HG02943 (cell line): Measurements from ENCODE around the gene SPX.
A peak's percentile ranks its signal among the peaks of the same experiment; 100 is the strongest.

Experiments used
- ATAC-seq: cut with Tn5 transposase; IDR thresholded peaks from one replicate; pipeline ENCODE4 v1.9.1; 2021; ENCODE audit warnings: mild to moderate bottlenecking, low read depth, moderate library complexity; ENCODE audit not compliant: unreplicated experiment

The SPX gene, protein sequence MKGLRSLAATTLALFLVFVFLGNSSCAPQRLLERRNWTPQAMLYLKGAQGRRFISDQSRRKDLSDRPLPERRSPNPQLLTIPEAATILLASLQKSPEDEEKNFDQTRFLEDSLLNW

DNA sequence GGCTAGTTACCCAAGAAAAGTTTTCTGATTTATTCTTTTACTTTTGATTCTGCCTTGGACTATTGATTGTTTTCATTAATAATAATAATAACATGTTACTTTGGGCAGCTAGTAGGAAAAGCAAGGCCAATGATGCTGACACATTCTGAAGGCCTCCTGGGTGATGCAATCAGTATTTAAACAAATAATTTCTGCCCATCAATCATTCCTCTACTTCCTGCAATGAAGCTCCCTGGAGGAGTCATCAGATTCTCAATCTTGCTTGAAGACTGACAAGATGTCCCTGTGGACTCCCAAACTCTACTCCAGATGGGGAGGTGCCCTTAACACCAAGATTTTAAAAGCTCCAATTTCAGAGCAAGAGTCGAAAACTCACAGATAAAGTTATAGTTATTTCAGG, at the start of gene SPX:
SPX (plus strand) TSS at position 244 of the 400 bp plus-strand sequence. CDS start 177 bp downstream, outside the sequence.
- no peak for ATAC-seq

DNA sequence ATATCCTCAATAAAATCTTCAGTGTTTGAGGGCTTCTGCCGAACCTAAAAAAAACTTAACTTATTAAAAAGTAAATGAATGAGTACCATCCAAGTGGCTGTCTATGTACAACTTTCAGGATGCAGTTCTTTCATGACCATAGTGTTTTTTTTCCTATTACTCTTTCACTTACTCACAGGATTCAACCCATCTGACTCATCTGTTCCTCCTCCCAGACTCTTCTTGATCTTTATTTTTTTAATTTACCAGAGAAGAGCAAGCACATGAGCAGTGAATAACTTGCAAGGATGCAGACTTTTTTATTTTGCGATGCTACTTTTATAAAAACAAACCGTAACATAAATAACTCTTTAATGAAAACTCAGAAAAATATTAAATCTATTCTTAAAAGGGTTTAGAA, 49.1 kb upstream of the SPX start:
- no peak for ATAC-seq

DNA sequence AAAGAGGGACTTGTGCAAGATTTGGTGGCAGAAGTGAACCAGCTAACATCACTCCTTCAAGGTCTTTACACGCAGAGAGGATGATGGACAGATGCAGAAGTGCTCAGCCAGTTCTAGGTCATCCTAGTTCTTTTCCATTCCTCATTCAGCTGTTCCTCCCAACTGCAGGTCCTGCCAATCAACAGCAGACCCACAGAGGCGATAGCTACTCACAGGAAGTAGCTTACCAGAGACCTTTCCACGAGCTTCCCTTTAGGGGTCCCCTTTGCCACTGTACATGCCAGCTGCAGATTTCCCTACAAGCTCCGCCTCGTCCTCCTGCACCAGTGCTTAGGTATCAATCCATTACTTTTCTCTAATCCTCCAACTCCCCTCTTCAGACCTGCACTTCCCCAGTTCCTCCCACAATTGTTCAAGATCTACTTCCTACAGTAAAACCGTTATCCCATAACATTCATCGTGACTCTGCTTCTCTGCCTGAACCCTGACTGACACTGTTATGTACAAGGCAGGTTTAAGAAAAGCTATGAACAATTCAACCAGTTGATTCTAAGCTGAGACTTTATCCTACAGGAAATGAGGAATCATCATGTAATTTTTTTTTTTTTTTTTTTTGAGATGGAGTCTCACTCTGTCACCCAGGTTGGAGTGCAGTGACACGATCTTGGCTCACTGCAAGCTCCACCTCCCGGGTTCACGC, 47.2 kb upstream of the SPX start:
- no peak for ATAC-seq

DNA sequence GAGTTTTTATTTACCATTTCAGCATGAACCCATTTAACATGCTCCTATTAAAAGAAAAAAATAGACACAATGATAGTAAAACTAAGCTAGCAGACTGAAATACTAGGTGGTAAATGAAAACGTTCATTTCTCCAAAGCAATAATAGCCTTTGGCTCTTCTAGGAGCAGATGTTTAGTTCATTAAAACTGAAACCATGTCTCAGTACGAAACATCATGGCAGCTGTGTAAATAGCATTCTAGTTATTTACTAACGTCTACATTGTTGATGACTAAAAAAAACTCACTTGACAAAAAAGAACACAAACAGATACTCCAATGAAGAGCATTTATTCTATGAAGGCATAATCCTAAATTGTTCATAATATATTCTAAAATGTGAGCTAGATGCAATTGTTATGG, 42.6 kb upstream of the SPX start:
- ATAC-seq, result no peak

DNA sequence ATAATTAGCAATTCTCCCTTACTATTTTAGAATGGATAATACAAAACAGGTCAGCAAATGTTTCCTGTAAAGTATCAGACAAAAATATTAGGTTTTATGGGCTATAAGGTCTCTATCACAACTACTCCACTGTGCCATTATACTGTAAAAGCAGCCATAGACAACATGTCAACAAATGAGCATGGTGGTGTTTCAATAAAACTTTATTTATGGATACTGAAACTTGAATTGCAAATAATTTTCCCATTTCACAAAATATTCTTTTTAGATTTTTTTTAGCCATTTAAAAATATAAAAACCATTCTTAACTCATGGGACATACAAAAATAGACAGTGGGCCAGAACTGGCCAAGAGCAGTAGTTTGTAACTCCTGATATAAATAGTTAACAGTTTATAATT, 40.1 kb upstream of the SPX start:
- ATAC-seq, result no peak

DNA sequence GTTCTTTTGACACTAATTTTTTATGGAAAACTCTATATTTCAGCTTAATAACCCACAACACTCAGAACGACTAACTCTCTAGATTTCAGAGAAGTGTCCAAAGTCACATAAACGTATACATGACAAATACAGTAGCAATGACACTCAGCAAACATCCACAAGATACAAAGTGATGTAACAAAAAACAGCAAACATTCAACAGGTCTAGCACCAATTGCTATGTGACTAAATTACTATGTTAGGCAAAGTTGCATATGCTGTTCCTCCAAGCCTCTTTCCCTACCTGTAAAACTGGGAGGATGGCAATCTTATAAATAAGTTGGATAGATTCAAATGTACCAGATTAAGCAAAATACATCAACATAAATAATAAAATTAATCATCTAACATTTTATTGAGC, 26.3 kb upstream of the SPX start:
- ATAC-seq, result no peak

DNA sequence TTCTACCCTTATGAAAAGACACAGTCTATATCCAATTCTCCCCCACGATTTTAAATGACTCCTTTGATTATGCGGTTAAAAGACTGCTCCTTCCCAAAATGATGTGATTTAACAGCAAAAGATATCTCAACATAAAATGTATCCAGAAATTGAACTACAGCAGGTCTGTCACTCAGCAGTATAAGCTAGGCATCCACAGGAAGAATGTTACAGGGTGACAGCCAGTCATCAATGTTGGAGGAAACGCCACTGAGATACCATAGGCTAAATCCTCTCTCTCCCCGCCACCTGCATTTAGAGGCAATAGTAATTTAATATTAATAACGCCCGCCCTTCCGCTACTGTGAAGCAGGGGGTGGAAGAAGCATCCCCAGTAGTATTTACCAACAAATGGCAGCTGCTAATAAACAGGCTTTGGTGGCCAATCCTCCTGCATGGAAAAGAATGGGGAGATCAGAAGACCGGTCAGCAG, 25.3 kb upstream of the SPX start:
- peak; percentile 7 for ATAC-seq

DNA sequence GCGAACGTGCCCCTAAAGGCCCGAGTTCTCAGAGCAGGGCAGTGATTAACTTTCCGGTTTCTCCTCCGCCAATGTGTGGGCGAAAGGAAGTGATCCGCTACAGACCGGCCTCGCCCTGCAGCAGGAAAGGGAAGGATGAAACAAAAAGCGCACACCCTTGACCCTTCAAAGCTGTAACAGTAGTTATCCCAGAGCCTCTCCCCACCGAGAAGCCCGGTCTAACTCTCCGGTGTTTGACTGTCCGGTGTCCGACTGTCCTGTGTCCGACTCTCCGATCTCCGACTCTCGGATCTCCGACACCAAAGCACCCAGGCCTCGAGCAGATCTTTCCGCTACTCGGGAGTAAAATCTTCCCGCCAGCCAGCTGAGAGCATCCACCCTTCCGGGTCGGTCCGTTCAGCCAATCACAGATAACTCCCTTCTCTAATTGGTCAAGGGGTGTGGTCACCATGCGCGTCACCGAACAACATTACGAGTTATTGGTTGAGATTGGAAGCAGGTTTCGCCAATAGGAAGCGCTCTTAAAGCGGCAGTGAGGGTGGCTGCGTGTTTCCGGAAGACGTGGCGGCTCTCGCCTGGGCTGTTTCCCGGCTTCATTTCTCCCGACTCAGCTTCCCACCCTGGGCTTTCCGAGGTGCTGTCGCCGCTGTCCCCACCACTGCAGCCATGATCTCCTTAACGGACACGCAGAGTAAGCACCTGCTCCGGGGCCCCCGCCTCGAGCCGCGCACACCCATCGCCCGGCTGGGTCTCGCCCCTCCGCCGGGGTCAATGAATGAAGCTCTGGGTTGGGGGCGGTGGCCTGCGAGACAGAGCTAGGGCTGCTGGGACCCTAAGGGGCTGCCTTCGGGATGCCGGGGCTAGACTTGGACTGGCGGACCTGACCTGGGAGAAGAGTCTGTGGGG, 24.6 kb upstream of the SPX start, which contains the start of the genes GOLT1B and RECQL:
GOLT1B (plus strand) TSS at position 532 of the 906 bp plus-strand sequence; CDS start at position 667, 135 bp downstream.
RECQL (minus strand) TSS at position 378 of the 906 bp plus-strand sequence. CDS start 2,065 bp downstream, outside the sequence.
- ATAC-seq, result peak; percentile 99

DNA sequence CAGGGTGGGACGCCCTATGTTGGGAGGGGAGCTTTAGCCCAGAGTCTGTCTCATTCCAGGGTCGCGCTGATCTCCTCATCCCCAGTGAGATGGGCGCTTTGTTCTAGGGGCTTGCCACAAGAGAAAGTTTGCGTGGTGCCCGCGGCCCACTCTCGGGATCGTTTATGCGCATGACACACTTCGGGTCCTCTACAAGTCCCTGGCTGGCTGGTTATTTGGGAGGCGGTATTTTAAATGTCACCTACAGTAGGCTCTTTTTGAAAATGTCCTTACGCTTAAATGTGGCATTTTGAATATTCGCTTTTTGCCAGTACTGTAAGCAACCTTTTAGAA, 24.0 kb upstream of the SPX start:
- peak; percentile 4 for ATAC-seq

DNA sequence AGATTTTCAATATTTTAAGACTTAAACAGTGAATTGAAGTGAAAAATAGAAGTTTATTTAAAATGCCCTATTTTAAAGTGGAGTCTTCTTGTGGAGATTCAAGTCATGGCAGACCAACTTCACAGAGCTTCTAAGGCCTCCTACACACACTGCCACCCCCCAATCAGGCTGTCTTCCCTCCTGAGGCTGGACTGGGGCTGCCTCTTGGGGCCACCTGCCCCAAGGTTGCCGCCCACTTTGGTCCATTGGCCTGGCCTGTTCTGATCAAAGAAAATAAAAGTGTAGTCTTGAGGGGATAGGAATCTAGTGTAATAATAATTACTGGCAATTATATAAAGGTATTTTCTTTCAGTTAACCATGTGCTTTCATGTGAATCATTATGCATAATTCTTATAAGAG, 23.2 kb upstream of the SPX start:
- ATAC-seq, result no peak

DNA sequence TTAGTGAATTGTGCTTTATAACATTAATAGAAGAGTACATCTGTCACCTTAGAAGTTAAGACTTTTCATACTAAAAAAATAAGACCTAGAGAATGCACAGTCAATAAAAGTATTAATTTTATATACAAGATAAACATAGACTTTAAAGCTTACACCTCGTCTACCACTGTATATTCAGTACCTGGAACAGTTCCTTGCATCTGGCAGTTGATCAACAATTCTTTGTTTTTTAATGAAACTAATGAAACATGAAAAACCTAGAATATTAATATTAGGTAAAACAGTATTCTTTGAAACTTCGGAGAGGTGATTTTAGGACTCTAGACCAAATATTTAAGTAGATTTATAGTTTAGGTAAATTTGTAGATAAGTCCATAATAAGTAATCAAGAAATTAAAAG, 20.2 kb upstream of the SPX start:
- no peak for ATAC-seq

DNA sequence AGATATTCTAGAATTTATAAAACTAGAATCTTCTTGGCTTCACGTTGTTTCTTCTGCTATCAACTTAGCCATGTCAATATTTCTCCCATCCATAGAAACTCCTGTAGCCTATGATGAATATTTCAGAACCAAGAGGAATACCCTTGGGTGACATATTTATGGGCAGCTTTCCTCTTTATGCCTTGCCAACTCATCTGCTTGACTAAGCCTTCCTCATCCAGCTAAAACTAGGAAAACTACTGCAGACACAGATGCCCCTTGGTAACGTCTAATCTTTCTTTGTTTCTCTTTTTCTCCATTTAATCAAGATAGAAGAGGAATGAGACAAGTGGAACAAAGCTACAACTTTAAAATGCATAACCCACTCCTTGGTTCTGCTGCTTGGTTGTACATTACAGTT, 18.2 kb upstream of the SPX start:
- ATAC-seq, result no peak

DNA sequence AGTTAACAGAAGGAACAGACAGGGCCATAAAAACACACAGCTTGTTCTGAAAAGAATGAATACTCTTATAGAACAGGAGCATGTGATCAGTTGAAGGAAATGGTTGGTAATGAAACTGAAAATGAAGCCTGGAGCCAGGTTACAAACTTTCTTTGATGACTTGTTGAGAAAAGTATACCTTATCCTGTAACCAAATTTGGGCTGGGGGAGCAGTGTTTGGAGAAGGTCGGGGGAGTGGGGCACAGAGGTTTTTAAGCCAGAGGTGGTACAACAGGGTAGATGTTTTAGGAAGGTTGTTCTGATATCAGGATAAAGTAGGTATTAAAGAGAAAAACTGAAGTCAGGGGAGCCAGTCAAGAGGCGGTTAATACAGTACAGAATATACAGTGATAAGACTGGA, 16.3 kb upstream of the SPX start:
- ATAC-seq, result peak; percentile 84

DNA sequence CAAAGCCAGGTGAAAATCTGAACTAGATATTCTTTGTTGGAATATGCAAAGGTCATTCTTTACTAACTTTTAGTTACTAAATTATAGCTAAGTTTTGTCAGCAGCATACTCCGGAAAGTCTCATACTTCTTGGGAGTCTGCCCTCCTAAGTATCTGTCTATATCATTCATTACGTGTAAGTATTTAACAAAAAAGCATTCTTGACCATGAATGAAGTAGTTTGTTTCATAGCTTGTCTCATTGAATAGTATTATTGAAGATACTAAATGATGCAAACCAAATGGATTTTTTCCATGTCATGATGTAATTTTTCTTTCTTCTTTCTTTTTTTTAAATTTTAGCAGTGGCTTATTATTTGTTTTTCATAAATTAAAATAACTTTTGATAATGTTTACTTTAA, 9.8 kb upstream of the SPX start:
- no peak for ATAC-seq

DNA sequence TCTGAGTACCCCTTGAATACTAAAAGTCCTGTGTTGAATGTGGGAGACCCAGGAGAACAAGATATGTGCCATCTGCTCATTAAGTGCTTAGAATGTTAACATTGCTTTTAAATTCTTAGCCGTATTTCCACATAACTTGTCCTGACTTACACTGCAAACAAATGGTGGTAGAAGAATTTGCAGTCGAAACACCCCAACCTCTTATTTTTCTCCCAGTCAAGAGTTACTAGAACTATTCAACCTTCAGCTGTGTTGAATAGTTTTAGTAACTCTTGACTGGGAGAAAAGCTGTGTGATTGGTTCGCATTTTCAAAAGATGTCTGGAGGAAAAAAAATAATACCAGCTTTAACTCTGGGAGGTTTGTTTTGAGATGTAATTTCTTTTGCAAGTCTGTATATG, 7.6 kb upstream of the SPX start:
- no peak for ATAC-seq

DNA sequence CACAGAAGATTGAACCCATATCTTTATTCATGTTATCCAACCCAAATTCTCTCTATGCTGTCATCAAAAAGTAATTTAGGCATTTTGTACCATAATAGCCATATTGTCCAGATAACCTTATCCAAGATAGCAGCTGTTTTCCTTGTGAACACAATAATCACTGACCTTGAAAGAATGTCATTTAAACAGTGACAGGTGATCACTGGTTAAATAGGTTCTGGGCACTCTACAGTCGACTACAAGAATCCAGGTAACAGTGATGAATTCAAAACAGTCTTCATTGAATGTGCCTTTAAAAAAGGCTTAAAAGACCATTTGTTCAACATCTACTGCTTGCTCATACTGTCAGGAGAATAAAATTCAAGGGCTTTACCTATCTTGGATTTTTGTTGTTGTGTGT, 4.6 kb upstream of the SPX start:
- no peak for ATAC-seq

DNA sequence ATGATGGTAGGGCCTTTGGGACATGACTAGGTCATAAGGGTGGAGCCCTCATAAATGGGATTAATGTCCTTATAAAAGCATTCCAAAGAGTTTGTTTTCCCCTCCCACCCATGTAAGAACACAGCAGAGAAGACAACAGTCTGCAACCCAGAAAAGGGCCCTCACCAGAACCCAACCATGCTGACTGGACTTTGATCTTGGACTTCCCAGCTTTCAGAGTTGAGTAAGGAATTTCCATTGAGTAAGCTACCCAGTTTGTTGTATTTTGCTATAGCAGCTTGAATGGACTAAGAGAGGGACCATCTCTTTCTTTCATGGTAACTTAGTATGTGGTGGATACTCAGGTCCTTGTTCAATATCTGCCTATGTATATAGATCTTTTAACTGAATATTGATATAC, 2.9 kb upstream of the SPX start:
- no peak for ATAC-seq

DNA sequence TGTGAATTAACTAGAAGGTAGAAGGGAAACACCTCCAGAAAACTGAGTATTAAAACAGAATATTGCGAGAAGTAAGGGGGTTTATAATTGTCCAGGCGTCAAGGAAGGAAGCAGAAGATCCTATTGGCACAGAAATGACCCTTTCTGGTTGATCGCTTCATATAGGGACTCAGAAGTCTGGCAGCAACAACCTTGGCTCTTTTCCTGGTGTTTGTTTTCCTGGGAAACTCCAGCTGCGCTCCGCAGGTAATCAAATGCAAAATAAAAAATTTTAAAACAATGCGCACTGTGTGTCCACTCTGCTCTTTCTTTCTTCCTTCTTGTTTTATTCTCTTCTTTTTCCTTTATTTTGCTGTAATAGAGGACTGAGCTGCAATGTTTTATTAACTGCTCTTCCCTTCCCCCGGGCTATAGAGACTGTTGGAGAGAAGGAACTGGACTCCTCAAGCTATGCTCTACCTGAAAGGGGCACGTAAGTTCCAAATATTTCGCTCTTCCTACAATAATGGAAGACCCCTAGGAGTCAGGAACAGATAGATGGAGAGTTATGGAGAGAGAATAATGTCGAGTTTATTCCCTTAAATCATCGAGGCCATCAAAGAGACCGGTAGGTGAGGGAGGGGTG, 737 bp downstream of the SPX start:
- ATAC-seq, result no peak

DNA sequence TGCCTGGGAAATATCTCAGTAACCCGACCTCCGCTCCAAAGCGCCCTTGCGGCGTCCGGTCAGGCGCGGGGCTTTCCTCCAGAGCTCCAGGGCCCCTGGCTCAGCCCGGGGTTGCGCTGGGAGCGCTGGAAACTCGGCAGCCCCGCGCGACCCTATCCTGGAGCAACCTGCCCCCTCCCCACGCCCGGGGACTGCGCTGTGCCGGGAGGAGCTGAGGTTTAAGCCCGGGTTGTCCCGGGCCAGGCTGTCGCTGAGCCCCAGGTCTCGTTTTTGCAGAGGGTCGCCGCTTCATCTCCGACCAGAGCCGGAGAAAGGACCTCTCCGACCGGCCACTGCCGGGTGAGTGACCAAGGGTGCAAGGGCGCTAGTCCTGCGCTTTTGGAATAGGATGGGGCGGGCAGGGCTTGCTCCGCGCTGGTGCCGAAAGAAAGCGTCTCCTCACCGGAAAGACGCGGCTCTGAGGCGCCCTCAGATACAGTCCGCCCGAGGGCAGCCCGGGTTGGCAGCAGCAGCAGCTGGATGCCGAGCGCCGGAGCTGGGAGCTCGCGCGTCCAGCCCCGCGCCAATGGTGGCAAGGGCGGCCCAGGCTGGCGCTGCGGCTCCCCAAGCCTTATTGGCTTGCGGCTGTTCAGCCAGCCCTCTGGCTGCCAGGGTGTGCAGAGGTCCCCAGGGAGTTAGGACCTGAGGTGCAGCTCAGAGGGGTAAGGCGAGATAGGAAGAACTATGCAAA, 1.5 kb downstream of the SPX start:
- ATAC-seq, result peak; percentile 96

DNA sequence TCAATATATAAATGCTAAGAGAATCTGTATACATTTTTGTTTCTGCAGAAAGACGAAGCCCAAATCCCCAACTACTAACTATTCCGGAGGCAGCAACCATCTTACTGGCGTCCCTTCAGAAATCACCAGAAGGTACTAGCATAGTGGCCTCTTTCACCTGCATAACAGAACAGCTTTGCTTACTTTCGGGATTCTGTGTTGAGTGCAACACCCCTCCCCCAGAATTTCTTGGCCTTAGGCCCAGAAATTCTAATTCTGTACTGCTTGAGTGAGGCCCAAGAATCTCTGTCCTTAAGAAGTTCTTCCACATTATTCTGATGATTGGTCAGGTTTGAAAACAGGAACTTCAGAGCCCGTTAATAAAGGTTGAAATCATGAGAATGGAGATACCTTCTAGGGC, 2.9 kb downstream of the SPX start:
- ATAC-seq, result no peak
